HG02970 (cell line): ENCODE measurements around the gene DNAJC17.

Source experiments
- ATAC-seq: cut with Tn5 transposase; IDR thresholded peaks from one replicate; pipeline ENCODE4 v1.9.1; 2021; ENCODE audit warnings: mild to moderate bottlenecking, moderate library complexity, moderate number of reproducible peaks; ENCODE audit not compliant: unreplicated experiment, low FRiP score

DNAJC17 gene

GRCh38 chr15:40830884-40831283 lies 23.6 kb upstream of the DNAJC17 start:
- no peak for ATAC-seq

- no peak for ATAC-seq
These were observed 21.8 kb upstream of the DNAJC17 start for GRCh38 chr15:40829115-40829514.

- ATAC-seq = no peak
These were observed 21.3 kb upstream of the DNAJC17 start, which contains the start of gene PPP1R14D for GRCh38 chr15:40828447-40829036. TSS of gene PPP1R14D (minus strand) at chr15:40828708. CDS start at chr15:40828641, 67 bp downstream.

GRCh38 chr15:40826423-40827075 lies 19.3 kb upstream of the DNAJC17 start:
- no peak for ATAC-seq

DNA sequence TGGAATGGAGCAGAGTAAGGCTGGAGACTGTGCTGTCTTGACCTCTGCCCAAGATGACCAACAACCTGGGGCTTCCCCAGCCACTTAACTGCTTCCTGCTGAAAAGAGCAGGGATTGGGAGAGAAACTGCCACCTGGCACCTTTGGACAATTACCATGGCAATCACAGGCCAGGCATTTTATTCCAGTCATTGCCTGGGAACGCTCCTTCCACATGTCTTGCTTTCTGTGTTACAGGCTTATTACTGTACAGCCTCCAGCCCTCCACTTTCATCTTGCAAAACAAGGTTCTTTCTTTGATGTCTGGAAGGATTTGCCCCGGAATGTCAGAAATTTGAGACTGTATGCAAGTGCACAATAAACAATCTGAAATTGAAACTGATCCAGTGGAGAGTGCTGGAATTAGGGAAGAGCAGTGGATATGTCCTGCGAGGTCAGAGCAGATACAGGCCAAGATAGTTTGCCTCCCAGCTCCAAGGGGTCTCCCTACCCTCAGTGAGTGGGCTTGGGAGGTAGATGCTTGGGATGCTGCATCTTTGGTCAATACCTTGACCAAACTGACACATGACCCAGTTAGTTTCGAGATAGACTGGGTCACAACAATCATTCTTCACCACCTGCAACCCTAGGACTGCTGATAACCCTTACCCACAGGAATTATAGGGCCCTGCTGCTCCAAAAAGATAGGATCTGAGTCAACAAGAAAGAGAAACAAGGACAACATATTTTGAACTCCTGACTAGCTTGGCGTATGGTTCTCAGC lies 18.6 kb upstream of the DNAJC17 start:
- ATAC-seq = no peak

DNA sequence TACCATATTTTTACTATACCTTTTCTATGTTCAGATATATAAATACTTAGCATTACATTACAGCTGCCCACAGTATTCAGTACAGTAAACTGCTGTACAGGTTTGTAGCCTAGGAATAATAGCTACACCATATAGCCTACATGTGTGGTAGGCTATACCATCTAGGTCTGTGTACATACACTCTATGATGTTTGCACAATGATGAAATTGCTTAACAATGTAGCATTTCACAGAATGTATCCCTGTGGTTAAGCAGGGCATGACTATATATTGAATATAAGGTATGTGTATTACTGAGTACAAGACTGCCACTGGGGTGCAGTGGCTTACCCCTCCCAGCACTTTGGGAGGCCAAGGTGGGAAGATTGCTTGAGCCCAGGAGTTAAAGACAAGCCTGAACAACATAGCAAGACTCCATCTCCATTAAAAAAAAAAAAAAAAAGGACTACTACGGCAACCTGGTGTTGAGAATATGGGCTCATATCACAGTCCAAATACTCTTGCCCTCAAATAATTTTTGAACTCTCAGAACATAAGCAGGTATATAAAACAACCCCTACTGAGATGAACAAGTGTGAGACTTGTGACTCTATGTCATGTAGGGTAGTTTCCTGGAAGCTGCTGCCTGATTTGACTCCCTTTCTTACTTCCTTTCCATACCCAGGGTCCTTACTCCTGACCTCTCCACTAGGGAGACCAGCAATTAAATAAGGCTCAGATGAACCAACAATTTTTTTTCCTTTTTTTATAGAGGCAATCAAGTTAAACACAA lies 16.5 kb upstream of the DNAJC17 start:
- no peak for ATAC-seq

GRCh38 chr15:40821195-40821594 lies 13.9 kb upstream of the DNAJC17 start:
- no peak for ATAC-seq

DNA sequence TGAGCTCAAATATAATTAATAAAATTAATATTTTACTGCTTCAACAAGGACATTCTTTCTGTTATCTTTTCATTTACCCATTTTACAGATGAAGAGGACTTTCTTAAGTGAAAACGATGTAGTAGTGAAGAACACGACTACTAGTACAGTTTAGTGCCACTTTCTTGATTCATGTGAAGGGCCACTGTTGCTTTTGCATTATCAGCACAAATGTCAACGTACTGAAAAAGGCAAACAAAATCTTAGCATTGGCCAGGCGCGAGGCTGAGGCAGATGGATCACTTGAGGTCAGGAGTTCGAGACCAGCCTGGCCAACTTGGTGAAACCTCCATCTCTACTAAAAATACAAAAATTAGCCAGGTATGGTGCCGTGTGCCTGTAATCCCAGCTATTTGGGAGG lies 11.8 kb upstream of the DNAJC17 start:
- ATAC-seq = no peak

GRCh38 chr15:40815042-40815698 lies 7.9 kb upstream of the DNAJC17 start:
- no peak for ATAC-seq

- ATAC-seq = no peak
These were observed 5.6 kb upstream of the DNAJC17 start for GRCh38 chr15:40812721-40813425.

DNA sequence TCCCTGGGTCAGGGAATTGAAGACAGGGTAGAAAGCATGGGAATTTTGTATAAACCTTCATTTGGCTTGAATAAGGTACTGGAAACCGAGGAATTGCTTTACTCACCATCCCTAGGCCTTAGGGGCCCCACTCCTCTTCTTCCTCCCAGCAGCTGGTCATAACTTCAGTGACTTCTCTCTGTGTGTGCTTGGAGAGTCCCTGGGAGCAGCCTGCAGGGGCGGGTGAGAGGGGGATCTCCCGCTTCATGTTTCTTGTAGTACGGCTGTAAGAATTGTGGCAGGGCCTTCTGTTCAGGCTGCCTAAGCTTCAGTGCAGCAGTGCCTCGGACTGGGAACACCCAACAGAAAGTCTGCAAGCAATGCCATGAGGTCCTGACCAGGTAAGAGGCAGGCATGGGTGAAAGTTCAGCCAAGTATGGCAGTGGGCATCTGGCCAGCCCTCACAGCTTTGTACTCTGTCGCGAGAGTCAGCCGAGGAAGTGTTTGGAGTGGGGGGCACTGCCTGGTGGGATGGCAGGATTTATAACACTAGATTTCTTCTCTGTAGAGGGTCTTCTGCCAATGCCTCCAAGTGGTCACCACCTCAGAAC lies 1.7 kb upstream of the DNAJC17 start:
- ATAC-seq = no peak

DNA sequence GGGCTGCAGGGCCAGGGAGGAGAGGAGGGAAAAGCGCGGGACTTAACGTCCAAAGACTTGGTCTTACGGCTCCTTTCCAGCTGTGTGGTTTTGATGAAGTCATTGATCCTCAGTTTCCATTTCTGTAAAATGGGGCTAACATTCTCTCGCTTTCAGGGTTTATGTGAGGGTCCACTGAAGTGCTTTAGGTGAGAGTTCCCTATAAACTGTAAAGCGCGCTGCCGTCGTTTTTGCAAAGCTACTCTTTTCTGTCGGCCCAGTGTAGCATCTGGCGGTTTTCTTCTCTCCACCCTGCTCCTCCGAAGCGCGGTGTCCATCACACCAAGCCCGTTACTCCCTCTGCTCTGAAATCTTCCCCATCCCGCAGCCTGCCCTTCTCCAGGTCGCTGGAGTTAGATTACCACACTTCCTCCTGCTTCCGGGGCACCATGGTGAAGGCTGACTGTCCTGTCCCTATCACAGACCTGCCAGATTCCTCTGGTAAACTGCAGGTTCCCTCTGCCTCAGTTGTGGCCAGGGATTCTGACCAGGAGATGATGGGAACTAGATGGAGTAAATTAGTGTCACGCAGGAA lies 702 bp upstream of the DNAJC17 start:
- no peak for ATAC-seq

DNA sequence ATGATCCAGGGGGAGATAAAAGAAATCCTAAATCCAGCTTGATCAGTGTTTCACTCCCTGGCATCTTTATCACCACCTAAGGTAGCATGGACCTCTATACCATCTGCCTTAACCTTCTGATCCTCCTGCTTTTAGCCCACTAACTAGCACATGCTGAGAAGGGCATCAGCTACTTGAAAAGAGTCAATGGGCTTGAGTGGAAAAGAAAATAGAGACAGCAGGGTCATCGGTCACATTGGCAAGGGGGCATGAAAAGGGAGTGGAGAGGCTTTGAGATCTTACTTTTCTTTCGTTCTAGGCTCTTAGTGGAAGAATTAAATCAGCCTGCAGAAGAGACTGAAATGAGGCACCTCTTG lies 623 bp downstream of the DNAJC17 start:
- no peak for ATAC-seq

- ATAC-seq = no peak
These were observed 3.6 kb downstream of the DNAJC17 start for GRCh38 chr15:40803688-40804087.

- ATAC-seq = no peak
These were observed 4.2 kb downstream of the DNAJC17 start for GRCh38 chr15:40803076-40803475.

- ATAC-seq = no peak
These were observed 7.8 kb downstream of the DNAJC17 start for GRCh38 chr15:40799523-40799922.

- no peak for ATAC-seq
These were observed 10.8 kb downstream of the DNAJC17 start for GRCh38 chr15:40796512-40796911.

GRCh38 chr15:40796041-40796440 lies 11.2 kb downstream of the DNAJC17 start:
- no peak for ATAC-seq
